Ramos (cell line): ENCODE measurements around the gene ATP8B3.

Experiments
- in situ Hi-C: fragments of 300-500 bp; cut with MboI; formaldehyde crosslinking; loops from one replicate; pipeline ENCODE4 v1.14.3; 2022; ENCODE audit warnings: low sequenced_read_pairs; ENCODE audit not compliant: unreplicated experiment

Gene ATP8B3

DNA sequence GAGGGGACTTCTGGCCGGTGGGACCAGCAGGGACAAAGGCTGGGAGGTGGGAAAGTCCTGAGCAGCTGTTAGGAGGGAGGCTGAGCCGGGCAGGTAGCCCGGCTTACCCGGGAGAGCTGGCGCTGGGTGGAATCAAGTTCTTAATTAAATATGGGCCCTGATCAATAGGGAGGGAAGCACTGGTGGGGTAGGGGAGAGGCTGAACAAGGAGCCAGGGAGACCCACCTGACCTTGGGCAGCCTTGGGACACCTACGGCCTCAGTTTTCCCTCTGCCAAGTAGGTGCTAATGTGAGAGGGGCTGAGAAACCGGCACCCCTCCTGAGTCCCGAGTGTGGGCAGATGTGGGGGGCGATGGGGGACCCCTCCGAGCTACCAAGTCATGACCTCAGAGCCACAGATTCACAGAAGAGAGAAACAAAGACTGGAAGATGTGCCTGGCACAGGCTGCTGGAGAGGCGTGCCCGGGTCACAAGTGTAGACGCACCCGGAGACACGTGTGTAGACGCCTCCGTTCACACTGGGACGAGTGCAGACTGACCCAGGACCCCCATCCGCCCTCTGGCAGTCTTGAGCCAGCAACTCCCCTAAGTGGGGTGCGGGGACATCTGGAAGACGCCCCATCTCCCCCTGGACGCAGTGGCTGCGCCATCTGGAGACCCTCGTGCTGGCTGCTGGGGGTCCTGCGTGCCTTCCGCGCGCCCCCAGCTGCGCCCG, 50.4 kb downstream of the ATP8B3 start:
- in situ Hi-C loops, result loop anchor here (10.0 kb wide), 1 partner anchor 87 kb away; no protein-coding TSS in a partner anchor

DNA sequence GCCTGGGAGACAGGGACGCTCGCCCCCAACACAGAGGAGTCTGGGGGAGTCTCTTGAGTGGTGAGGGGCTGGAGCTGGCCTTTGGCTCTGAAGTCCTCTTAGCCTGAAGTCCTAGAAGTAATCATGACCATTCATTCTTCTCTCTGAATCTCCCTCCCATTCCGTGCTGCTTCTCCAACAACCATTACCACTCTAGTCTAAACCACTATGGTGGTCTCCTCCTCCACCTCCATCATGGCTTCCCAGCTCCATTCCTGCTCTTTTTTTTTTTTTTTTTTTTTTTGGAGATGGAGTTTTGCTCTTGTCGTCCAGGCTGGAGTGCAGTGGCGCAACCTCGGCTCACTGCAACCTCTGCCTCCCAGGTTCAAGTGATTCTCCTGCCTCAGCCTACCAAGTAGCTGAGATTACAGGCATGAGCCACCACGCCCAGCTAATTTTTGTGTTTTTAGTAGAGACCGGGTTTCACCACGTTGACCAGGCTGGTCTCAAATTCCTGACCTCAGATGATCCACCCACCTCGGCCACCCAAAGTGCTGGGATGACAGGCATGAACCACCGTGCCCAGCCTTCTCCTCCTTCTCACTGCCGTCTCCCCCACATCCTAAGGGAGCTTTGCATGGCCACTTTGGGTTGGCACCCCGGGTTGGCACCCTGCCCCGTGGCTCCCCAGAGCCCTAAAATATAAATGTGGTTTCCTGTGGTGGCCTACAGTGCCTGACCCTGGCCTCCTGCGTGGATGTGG, 51.1 kb downstream of the ATP8B3 start:
- in situ Hi-C loops, result loop anchor here (10.0 kb wide), 1 partner anchor 86 kb away; no protein-coding TSS in a partner anchor

DNA sequence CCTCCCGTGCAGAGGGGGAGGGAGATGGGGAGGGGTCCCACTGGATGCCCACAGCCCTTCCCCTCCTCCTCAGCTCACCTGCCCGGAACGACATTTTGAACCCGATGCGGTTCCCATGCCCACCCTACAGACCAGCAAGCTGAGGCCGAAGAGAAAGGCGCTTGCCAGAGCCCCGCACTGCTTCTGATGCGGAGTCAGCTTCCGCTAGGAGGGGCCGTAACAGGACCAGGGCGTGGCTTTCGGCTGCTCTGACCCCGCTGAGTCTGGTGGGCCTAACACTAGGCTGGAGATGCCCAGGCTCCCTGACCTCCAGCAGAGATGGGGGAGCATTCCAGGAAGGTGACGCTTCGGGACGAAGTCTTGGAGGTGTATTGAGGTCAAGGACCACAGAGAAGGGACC, 52.1 kb downstream of the ATP8B3 start:
- in situ Hi-C loops, result loop anchor here (10.0 kb wide), 1 partner anchor 85 kb away; no protein-coding TSS in a partner anchor

DNA sequence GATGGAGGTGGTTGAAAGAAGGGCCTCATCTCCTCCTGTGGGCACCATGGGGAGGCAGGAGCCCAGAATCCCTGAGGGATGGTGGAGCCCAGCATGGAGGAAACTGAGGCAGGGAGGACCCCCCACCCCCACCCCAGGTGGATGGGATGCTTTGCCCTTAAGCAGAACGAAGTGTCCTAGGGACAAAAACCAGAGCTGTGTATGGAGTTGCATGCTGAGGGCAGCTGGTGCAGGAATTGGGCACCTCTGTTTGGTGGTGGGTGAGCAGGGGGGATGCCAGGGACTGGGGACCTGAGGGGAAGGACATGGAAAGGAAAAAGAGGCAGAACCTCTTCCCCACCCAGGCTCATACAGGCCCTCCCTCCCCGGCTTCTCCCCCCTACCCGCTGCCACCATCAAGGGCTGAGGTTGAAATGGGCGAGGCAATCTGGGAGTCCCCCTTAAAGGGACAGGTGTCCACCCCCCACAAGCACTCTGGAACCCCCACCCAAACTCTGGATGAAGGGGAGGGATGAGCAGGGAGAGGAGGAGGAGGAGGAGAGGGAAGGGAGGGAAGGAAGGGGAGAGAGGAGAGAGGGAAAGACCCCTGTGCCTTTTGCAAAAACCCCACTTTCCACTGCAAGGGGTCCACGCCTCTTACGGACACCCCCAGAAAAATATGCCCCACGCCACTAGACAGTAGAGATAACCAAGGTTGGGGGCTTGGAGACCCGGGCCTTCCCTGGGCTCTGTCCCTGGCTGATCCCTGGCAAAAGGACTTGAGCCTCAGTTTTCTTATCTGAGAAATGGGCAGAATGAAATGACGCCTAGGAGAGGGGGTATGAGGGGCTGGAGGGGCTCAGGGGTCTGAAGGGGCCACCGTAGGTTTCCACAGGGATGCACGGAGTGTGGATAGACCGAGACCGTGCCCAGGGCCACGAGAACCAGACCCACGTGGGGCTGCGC, 52.8 kb downstream of the ATP8B3 start:
- in situ Hi-C loops, result no loop called here

DNA sequence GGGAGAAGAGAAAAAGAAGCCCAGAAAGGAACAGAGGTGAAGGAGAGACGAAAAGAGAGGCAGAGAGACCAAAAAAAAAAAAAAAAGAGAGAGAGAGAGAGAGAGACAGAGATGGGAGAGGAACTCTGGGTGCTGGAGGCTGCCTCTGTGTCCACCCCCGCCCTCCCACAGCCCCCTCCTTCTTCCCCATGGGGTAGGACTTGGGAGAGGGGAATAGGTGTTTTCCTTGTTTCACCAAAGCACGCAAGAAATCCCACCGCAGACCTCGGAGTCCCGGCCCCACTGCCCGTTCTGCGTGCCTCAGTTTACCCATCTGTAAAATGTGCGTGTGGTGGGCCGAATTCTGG, 53.9 kb downstream of the ATP8B3 start:
- in situ Hi-C loops, result no loop called here

DNA sequence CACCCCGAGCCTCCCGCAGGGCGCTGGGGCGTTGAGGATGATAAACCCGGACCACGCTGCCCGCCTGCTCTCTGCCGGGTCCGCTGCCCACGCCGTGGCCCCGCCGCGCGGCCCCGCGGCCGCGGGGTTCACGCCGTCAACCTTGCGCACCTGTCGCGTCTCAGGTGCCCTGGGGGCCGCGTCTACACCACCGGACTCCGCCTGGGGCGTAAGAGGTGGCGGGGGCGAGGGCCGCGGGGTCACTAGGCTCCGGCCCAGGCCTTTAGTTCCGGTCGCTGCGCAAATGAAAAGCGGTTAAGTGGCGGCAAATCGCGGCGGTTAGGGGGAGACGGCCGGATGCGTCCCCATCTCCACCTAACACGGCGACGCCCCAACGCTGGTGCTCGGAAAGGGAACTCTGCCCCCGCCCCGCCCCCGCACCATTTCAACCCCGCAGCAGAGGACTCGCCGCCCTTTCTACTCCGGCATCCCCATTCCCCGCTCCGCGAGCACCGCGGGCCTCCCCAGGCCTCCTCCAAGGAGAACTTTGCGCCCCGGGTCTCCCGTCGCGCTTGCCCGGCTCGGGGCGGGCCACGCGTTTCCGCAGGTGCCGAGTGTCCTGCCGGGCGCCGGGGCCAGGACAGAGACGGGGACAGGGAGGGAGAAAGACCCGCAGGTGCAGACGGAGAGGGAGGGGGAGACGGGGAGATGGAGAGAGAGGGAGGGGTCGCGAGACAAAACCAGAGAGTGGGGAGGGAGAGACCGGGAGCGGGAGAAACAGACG, 54.4 kb downstream of the ATP8B3 start:
- in situ Hi-C loops, result no loop called here

DNA sequence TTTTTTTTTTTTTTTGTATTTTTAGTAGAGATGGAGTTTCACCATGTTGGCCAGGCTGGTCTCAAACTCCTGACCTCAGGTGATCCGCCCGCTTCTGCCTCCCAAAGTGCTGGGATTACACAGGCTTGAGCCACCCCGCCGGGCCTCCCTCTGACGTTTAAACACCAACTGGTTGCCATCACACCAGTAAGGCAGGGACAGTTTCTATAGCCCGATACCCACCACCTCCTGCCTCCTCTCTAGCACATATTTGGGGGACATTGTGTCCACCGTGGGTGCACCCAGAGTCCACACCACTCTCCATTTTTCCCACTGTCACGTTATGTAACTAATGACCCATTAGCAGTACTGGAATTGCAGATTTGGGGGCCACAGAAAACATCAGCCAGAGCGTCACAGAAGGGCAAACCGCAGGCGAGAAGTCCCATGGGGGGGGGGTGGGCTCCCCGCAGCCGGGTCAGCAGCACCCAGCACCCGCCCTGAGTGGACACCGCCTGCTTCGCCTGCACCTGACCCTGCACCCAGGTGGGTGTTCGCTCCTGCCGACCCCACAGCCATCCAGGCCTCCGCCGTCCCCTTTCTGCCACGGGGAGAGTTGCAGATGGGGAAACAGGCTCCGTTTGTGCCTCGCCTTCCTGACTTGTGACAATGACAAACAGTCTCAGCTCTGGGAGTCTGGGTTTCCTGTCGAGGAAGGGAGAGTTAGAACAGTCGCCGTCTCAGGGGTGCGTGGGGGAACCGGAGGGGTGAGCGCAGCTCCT, 55.2 kb downstream of the ATP8B3 start:
- in situ Hi-C loops, result no loop called here

DNA sequence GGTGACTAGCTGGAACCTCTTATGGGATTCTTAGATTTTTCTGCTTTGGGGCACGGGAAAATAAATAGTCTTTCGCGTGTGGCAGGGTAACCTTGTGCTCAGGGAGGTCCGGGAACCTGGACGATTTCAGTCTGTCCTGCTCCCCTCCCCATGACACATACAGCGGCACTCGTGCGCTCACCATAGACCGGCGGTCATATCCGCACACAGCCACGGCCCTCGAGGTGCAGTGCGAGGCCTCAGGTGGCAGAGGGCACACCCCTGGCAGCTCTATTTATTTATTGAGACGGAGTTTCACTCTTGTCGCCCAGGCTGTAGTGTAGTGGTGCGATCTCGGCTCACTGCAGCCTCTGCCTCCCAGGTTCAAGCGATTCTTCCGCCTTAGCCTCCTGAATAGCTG, 55.8 kb downstream of the ATP8B3 start:
- in situ Hi-C loops, result no loop called here

DNA sequence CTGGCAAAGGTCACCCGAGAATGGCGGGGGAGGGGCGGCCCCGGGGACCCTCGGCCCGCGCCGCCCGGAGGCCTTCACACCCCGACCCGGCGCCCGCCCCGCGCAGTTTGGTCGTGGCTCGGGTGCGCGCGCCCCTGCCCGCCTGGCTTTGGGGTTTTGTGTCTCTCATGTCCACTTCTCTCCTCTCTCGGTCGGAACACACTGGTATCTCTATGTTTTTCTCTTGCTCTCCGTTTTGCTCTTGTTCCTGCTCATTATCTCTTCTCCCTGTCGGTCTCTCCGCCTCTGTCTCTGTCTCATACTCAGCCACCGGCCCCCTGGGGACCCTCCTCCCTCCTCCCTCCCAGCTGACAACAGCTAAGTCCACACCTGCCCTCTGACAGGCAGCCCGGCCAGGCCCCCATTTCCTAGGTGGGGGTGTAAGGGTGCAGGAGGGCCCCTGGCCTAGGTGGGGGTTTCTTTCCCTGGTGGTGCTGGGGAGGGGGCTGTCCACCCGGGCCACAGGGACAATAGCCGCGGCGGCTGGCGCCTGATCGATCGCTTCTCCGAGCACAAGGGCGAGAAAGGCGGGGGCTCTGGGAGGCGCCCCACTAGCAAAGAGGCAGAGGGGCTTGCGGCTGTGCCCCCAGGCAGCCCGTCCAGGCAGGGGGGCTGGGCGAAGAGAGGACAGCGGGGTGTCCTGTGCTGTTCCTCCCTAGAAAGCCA, 56.5 kb downstream of the ATP8B3 start:
- in situ Hi-C loops, result no loop called here

DNA sequence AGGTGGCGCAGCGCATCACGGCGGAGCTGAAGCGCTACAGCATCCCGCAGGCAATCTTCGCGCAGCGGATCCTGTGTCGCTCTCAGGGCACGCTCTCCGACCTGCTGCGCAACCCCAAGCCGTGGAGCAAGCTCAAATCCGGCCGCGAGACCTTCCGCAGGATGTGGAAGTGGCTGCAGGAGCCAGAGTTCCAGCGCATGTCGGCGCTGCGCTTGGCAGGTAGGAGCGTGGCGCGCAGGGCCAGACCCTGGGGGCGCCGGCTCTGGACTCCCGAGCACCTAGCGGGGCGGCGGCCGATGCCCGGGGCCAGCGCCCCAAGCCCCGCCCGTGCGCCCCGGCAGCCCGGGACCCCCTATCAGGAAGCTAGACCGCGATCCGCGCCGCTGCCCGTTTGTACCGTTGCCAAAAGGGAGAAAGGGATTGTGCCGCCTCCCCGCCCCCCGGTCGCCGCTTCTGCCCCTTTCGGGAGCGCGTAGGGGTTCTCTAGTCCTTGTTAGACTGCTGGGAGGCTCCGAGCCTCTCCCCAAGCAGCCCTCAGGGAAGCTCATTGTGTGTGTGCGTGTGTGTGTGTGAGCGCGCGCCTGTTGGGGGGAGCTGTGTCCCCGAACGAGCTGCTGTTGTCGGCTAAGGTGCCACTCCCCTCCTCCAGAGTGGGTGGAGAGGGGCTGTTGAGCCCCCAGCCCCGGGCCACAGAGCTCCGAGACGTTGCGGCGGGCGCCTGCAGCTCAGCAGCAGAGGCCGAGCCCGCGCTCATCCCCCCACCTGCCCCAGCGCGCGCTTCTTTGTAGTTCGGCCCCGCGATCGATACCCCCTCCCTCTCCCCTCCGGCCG, 57.2 kb downstream of the ATP8B3 start:
- in situ Hi-C loops, result no loop called here

DNA sequence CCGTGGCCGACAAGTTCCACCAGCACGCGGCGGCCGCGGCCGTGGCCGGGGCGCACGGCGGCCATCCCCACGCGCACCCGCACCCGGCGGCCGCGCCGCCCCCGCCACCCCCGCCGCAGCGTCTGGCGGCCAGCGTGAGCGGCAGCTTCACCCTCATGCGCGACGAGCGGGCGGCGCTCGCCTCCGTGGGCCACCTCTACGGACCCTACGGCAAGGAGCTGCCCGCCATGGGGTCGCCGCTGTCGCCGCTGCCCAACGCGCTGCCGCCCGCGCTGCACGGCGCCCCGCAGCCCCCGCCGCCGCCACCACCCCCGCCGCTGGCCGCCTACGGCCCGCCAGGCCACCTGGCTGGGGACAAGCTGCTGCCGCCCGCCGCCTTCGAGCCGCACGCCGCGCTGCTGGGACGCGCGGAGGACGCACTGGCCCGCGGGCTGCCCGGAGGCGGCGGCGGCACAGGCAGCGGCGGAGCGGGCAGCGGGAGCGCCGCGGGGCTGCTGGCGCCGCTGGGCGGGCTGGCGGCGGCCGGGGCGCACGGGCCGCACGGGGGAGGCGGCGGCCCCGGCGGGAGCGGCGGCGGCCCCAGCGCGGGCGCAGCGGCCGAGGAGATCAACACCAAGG, 57.9 kb downstream of the ATP8B3 start:
- in situ Hi-C loops, result no loop called here

DNA sequence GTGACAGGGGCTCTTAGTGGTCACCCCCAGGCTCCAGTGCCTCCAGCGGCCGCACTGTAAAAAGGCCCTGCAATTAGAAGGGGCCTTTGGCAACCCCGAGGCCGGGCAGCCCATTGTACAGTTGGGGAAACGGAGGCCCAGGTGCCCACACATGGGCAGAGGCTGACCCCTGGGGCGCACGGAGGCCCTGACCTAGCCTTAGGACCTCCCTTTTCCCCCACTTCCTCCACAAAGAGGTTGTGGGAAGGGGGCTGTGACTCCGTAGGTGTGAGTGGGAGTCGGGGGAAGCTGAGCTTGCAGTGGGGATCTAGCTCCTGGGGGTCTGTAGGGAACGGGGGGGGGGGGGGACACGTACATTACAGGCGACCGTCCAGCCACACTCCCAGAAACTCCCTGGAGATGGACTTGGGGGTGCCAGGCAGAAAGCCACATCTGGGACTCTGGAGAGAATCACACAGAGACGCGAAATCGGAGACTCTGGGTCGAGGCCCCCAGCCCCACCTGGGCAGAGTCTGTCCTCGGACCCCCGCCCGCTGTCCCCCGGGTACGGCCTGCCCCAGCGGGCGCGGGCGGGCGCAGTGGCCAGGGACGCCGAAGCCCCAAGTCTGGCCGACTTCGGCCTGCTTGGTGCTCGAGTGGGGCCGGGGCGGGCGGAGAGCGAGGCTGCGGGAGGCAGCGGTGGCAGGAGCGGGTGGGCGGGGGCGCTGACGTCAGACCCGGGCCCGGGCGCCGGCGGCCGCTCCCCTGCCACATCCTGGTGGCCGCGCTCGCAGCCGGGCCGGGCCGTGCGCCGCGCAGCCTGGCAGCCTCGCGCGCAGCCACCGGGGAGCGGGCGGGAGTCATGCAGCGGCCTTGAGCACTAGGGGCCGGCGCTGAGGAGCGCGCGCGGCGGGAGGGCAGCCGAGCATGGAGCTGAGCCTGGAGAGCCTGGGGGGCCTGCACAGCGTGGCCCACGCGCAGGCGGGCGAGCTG, 59.0 kb downstream of the ATP8B3 start, which contains the start of gene ONECUT3:
Gene ONECUT3 (plus strand): TSS at position 750 of the 972 bp plus-strand sequence. CDS start 157 bp downstream, at position 907.
- in situ Hi-C loops, result no loop called here

DNA sequence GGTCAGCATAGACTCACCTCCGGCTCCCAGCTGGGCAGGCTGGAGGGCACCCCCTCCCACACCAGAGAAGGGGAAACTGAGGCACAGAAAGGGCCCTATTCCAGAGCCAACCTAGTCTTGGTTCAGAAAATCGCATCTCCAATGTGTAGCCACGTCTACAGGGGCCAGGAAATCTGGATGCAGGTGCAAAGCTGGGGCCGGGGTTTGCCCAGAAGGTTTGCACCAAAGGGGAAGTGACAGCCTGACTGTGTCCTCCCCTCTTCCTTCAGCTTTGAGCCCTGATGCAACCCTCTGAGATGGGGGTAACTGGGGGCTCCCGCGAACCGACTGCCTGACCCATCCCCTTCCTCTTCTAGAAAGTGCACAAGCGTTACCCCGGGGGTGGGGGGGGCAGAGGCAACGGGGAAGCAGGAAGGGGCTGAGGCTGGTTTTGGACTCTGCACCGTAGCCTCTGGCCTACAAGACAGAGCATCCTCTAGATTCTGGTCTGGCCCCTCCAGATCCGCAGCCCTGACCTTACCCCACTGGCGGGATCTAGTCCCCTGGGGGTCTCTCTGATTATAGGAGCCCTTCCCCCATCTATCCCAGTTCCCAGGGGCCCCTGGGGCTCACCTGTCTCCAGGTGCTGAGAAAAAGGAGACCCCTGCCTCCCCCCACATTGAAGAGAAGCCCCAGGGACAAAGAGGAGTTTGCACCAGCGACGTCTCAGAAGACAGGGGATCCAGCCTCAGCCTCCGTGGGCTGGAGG, 59.9 kb downstream of the ATP8B3 start:
- in situ Hi-C loops, result no loop called here

DNA sequence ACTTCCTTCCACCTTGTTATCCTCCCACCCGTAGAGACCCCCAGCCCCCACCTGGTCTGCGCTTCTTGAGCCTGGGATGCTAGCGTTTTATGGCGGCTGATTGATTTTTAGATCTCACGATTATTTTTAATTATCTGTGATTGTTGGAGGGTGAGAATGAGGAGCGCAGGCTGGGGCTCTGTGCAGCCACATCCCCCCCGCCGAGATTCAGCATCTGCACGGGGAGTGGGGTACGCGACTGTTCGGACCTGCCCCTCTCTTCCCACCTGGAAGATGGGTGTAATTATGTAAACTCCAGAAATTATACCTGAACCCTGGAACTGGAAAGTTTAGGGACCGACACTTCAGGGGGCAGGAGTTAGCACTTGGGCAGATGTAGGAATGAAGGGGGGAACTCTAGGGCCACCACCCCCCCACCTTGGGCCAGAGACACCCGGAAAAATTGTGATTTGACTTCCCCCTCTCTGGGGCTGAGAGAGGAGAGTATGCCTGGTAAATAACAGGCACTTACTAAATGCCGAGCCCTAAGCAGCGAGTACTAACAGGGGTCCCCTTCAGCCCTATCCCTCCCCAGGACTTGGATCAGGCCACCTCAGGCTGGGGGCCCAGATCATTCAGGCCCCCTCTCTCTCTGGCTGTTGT, 60.6 kb downstream of the ATP8B3 start:
- in situ Hi-C loops, result no loop called here
